ENCODE results near the gene CCDC187.

DNA sequence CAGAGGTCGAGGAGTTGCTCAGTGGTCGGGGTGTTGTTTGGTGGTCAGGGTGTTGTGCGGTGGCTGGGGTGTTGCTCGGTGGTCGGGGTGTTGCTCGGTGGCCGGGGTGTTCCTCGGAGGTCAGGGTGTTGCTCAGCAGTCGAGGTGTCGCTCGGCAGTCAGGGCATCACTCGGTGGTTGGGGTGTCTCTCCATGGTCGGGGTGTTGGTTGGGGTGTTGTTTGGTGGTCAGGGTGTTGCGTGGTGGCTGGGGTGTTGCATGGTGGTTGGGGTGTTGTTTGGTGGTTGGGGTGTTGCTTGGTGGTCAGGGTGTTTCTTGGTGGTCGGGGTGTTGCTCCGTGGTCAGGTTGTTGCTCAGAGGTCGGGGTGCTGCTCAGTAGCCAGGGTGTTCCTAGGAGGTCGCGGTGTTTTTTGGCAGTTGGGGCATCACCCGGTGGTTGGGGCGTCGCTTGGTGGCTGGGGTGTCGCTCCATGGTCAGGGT lies 12.4 kb upstream of the CCDC187 start:
- no peak for TF ChIP-seq POLR2A (IDR thresholded peaks at IDR 0.05)
- TF ChIP-seq, protein P1, sequence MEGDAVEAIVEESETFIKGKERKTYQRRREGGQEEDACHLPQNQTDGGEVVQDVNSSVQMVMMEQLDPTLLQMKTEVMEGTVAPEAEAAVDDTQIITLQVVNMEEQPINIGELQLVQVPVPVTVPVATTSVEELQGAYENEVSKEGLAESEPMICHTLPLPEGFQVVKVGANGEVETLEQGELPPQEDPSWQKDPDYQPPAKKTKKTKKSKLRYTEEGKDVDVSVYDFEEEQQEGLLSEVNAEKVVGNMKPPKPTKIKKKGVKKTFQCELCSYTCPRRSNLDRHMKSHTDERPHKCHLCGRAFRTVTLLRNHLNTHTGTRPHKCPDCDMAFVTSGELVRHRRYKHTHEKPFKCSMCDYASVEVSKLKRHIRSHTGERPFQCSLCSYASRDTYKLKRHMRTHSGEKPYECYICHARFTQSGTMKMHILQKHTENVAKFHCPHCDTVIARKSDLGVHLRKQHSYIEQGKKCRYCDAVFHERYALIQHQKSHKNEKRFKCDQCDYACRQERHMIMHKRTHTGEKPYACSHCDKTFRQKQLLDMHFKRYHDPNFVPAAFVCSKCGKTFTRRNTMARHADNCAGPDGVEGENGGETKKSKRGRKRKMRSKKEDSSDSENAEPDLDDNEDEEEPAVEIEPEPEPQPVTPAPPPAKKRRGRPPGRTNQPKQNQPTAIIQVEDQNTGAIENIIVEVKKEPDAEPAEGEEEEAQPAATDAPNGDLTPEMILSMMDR (IDR thresholded peaks at IDR 0.05), result no peak
- no peak for TF ChIP-seq EP300 (IDR thresholded peaks at IDR 0.05)

All from tibial nerve (tissue), 4 donors.